ENCODE measurements around the gene SKP2.

Gene SKP2

GRCh38 chr5:36173426-36173825 lies 21.5 kb downstream of the SKP2 start:
- TF ChIP-seq, protein P1, sequence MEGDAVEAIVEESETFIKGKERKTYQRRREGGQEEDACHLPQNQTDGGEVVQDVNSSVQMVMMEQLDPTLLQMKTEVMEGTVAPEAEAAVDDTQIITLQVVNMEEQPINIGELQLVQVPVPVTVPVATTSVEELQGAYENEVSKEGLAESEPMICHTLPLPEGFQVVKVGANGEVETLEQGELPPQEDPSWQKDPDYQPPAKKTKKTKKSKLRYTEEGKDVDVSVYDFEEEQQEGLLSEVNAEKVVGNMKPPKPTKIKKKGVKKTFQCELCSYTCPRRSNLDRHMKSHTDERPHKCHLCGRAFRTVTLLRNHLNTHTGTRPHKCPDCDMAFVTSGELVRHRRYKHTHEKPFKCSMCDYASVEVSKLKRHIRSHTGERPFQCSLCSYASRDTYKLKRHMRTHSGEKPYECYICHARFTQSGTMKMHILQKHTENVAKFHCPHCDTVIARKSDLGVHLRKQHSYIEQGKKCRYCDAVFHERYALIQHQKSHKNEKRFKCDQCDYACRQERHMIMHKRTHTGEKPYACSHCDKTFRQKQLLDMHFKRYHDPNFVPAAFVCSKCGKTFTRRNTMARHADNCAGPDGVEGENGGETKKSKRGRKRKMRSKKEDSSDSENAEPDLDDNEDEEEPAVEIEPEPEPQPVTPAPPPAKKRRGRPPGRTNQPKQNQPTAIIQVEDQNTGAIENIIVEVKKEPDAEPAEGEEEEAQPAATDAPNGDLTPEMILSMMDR (IDR thresholded peaks at IDR 0.05; ENCODE audit: borderline replicate concordance, extremely low read depth, low read length, poor library complexity, severe bottlenecking), result no peak
- H3K9me3 ChIP-seq (ENCODE audit: insufficient read depth, low read length, severe bottlenecking), result no peaks in the 10 kb centered on the region
- H3K4me1 ChIP-seq (ENCODE audit: insufficient read depth, low read length), result no peaks in the 10 kb centered on the region
- no peak overlapping the region for H2AFZ ChIP-seq (ENCODE audit: low read depth, low read length)
- ATAC-seq (ENCODE audit: insufficient read depth, low read depth), result no peak
- peaks cover 15% of the 10 kb centered on the region for H3K79me2 ChIP-seq (ENCODE audit: insufficient read depth, low read length)
- H3K4me2 ChIP-seq (ENCODE audit: insufficient read depth, low read length), result no peak overlapping the region
- DNase-seq, result no peak
- no peak overlapping the region for H3K9ac ChIP-seq (ENCODE audit: low read depth, low read length)
- peaks cover 3% of the 10 kb centered on the region; the same call in 1 of the 2 replicates for H4K20me1 ChIP-seq (ENCODE audit: insufficient read depth, low read length)
- H3K27me3 ChIP-seq (ENCODE audit: insufficient read depth, low read length, poor library complexity), result no peaks in the 10 kb centered on the region
- no peak overlapping the region for H3K4me3 ChIP-seq (ENCODE audit: low read depth in 1 of 2, low read length in 2 of 2)
- peaks cover 96% of the 10 kb centered on the region for H3K36me3 ChIP-seq (ENCODE audit: insufficient read depth, low read length)
- no peak overlapping the region for H3K27ac ChIP-seq (ENCODE audit: low read length)

DNA sequence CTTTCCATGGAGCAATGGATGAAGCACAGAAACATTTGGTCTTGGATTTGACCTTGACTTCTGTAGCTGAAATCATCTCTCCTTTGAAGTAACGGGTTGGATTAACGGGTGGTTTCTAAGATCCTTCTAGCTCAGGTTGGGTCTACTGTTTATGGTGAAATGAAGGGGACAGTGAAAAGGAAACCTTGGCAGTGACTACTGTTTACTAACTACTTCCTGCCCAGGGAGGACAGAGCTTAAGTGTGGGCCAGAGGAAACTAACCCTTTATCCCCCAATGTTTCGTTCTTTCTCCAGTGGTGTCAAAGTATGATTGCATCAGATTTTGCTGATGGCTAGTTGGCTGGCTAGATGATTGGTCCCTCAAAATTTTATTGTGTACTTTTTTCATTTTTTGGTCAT lies 22.2 kb downstream of the SKP2 start:
- Histone ChIP-seq H3K4me2 (ENCODE audit: insufficient read depth, low read length) (no peak overlapping the region), H3K9ac (ENCODE audit: low read depth, low read length) (no peak overlapping the region), H3K9me3 (ENCODE audit: insufficient read depth, low read length, severe bottlenecking) (no peaks in the 10 kb centered on the region), H4K20me1 (ENCODE audit: insufficient read depth, low read length) (no peaks in the 10 kb centered on the region), H2AFZ (ENCODE audit: low read depth, low read length) (no peak overlapping the region), H3K27me3 (ENCODE audit: insufficient read depth, low read length, poor library complexity) (no peaks in the 10 kb centered on the region), H3K27ac (ENCODE audit: low read length) (no peak overlapping the region), H3K4me1 (ENCODE audit: insufficient read depth, low read length) (no peaks in the 10 kb centered on the region), H3K4me3 (ENCODE audit: low read depth in 1 of 2, low read length in 2 of 2) (no peak overlapping the region), H3K79me2 (ENCODE audit: insufficient read depth, low read length) (peaks cover 9% of the 10 kb centered on the region), H3K36me3 (ENCODE audit: insufficient read depth, low read length) (peaks cover 96% of the 10 kb centered on the region)
- ATAC-seq (ENCODE audit: insufficient read depth, low read depth) (no peak), DNase-seq (no peak)
- TF ChIP-seq EZH2 (IDR thresholded peaks at IDR 0.05; ENCODE audit: borderline replicate concordance, low read depth, low read length, severe bottlenecking), result no peak
- TF ChIP-seq, protein P1 (IDR thresholded peaks at IDR 0.05; ENCODE audit: borderline replicate concordance, extremely low read depth, low read length, poor library complexity, severe bottlenecking), result no peak

- Histone ChIP-seq H3K9me3 (ENCODE audit: insufficient read depth, low read length, severe bottlenecking) (no peaks in the 10 kb centered on the region), H3K36me3 (ENCODE audit: insufficient read depth, low read length) (peaks cover 95% of the 10 kb centered on the region), H3K9ac (ENCODE audit: low read depth, low read length) (no peak overlapping the region), H3K27ac (ENCODE audit: low read length) (no peak overlapping the region), H3K4me3 (ENCODE audit: low read depth in 1 of 2, low read length in 2 of 2) (no peak overlapping the region), H3K27me3 (ENCODE audit: insufficient read depth, low read length, poor library complexity) (no peaks in the 10 kb centered on the region), H3K4me2 (ENCODE audit: insufficient read depth, low read length) (no peak overlapping the region), H2AFZ (ENCODE audit: low read depth, low read length) (no peak overlapping the region), H3K4me1 (ENCODE audit: insufficient read depth, low read length) (no peaks in the 10 kb centered on the region), H4K20me1 (ENCODE audit: insufficient read depth, low read length) (no peaks in the 10 kb centered on the region), H3K79me2 (ENCODE audit: insufficient read depth, low read length) (peaks cover 4% of the 10 kb centered on the region)
- TF ChIP-seq, protein P1 (IDR thresholded peaks at IDR 0.05; ENCODE audit: borderline replicate concordance, extremely low read depth, low read length, poor library complexity, severe bottlenecking), result no peak
- TF ChIP-seq EZH2 (IDR thresholded peaks at IDR 0.05; ENCODE audit: borderline replicate concordance, low read depth, low read length, severe bottlenecking), result no peak
- no peak for ATAC-seq (ENCODE audit: insufficient read depth, low read depth)
- no peak for DNase-seq
These were observed 23.1 kb downstream of the SKP2 start for GRCh38 chr5:36175043-36175442.

GRCh38 chr5:36177154-36177553 lies 25.2 kb downstream of the SKP2 start:
- Histone ChIP-seq H3K27me3 (ENCODE audit: insufficient read depth, low read length, poor library complexity) (no peaks in the 10 kb centered on the region), H3K79me2 (ENCODE audit: insufficient read depth, low read length) (no peaks in the 10 kb centered on the region; the same call in 1 of the 2 replicates), H4K20me1 (ENCODE audit: insufficient read depth, low read length) (no peaks in the 10 kb centered on the region), H3K27ac (ENCODE audit: low read length) (no peak overlapping the region), H3K4me2 (ENCODE audit: insufficient read depth, low read length) (no peak overlapping the region), H3K4me3 (ENCODE audit: low read depth in 1 of 2, low read length in 2 of 2) (no peak overlapping the region), H3K36me3 (ENCODE audit: insufficient read depth, low read length) (peaks cover 95% of the 10 kb centered on the region), H3K9ac (ENCODE audit: low read depth, low read length) (no peak overlapping the region), H3K4me1 (ENCODE audit: insufficient read depth, low read length) (no peaks in the 10 kb centered on the region), H2AFZ (ENCODE audit: low read depth, low read length) (no peak overlapping the region), H3K9me3 (ENCODE audit: insufficient read depth, low read length, severe bottlenecking) (no peaks in the 10 kb centered on the region)
- ATAC-seq (ENCODE audit: insufficient read depth, low read depth) (no peak), DNase-seq (no peak)
- TF ChIP-seq EZH2 (IDR thresholded peaks at IDR 0.05; ENCODE audit: borderline replicate concordance, low read depth, low read length, severe bottlenecking), result no peak
- TF ChIP-seq, protein P1 (IDR thresholded peaks at IDR 0.05; ENCODE audit: borderline replicate concordance, extremely low read depth, low read length, poor library complexity, severe bottlenecking), result no peak

Measured in DND-41 (cell line).